Natural killer cell (primary cell): Measurements from ENCODE around the gene TMEM30A. TPM values are rescaled to one million over a fixed set of nuclear protein-coding genes. Genes with fewer than 3 reads are reported as not detected.

ENCODE experiments used
- ATAC-seq, 3 donors: fragments of 150-1000 bp in 2 of 3; fragments of 200-7000 bp in 1 of 3; cut with Tn5 transposase; 1 replicate in 1 of 3; 2 replicates in 2 of 3; pipeline ENCODE4 v1.10.0; 2021; ENCODE audit warnings: mild to moderate bottlenecking in 2 of 3, moderate library complexity in 2 of 3
- DNase-seq, 2 donors: peaks; one replicate each; pipeline versions ENCODE4 v3.0.0 to v3.0.0-alpha.2; 2013 to 2021; ENCODE audit warnings: mixed read lengths in 1 of 2
- H3K27ac ChIP-seq: one replicate; pipeline ENCODE4 v1.5.1; 2013; ENCODE audit warnings: mild to moderate bottlenecking, low read length
- H3K27me3 ChIP-seq: one replicate; pipeline ENCODE4 v1.6.1; 2013; ENCODE audit warnings: low read length; ENCODE audit not compliant: control insufficient read depth, insufficient read depth
- H3K36me3 ChIP-seq: one replicate; pipeline ENCODE4 v1.6.1; 2013; ENCODE audit warnings: low read length; ENCODE audit not compliant: control insufficient read depth, insufficient read depth
- H3K4me1 ChIP-seq: one replicate; pipeline ENCODE4 v1.6.1; 2013; ENCODE audit warnings: low read length; ENCODE audit not compliant: control insufficient read depth, insufficient read depth
- H3K4me3 ChIP-seq: one replicate; pipeline ENCODE4 v1.5.1; 2013; ENCODE audit warnings: low read length
- H3K9me3 ChIP-seq: one replicate; pipeline ENCODE4 v1.6.1; 2013; ENCODE audit warnings: low read length; ENCODE audit not compliant: control insufficient read depth, insufficient read depth
- H3K27ac Mint-ChIP-seq, 2 donors: one replicate each; pipeline ENCODE4 v1.8.0; 2022; ENCODE audit warnings: mild to moderate bottlenecking in 2 of 2, mixed read lengths in 2 of 2, moderate library complexity in 1 of 2
- H3K27me3 Mint-ChIP-seq, 2 donors: one replicate each; pipeline ENCODE4 v1.8.0; 2022; ENCODE audit warnings: low read depth in 2 of 2, mixed read lengths in 2 of 2
- H3K36me3 Mint-ChIP-seq: one replicate; pipeline ENCODE4 v1.8.0; 2022; ENCODE audit warnings: mixed read lengths
- H3K4me1 Mint-ChIP-seq, 2 donors: one replicate each; pipeline ENCODE4 v1.8.0; 2022; ENCODE audit warnings: mixed read lengths in 2 of 2
- H3K4me3 Mint-ChIP-seq: one replicate; pipeline ENCODE4 v1.8.0; 2022; ENCODE audit warnings: mild to moderate bottlenecking, moderate library complexity, mixed read lengths
- H3K9me3 Mint-ChIP-seq, 2 donors: one replicate each; pipeline ENCODE4 v1.8.0; 2022; ENCODE audit warnings: mixed read lengths in 2 of 2
- WGBS: methylation state at CpG from one replicate; pipeline ENCODE4 v1.1.7; 2013; ENCODE audit warnings: missing lambda C conversion rate; ENCODE audit not compliant: insufficient coverage; 5-methylcytosine and 5-hydroxymethylcytosine counted together
- intact Hi-C: fragments of 100-400 bp; cut with micrococcal nuclease; formaldehyde crosslinking; loops from one replicate; pipeline ENCODE4 v1.14.2; 2022
- total RNA-seq, 4 donors: library from RNA; stranded (reverse); fragments of 120-200 nt in 1 of 4; gene quantifications; one replicate each; pipeline versions ENCODE4 v1.2.3 to v1.2.4, GENCODE V29; 2013 to 2022
- TF ChIP-seq, protein P1 (sequence below): fragments of 200-600 bp; IDR thresholded peaks from one replicate; pipeline ENCODE4 v1.8.0; 2022; ENCODE audit warnings: antibody characterized with exemption

Gene TMEM30A
- total RNA-seq, 3 donors from 2014 or later (not counting 1 experiment from before 2014, with no cell fraction given) = 43.8 to 72.0 (median 60.7) TPM

DNA sequence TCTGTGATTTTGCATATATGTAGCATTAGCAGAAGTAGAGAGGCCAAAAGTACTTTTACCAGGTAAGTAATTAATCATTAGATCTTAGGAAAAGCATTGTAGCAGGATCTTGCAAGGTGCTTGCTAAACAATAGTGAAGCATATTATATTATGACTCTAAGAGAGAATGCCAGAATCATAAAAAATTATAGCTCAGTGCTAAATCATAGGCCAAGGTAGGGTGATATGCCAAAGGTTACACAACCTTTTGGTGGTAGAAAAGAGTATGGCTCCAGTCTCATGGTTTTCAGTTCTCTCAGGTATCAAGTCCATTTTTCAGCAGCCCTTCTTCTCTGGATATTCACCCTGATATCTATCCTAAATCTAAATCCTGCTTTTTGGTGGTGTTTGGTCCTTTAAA is 16.9 kb upstream of the TMEM30A start:
- Histone ChIP-seq H3K27ac (no peak overlapping the region), H3K36me3 (no peaks in the 10 kb centered on the region), H3K27me3 (no peaks in the 10 kb centered on the region), H3K9me3 (no peaks in the 10 kb centered on the region), H3K4me1 (no peaks in the 10 kb centered on the region), H3K4me3 (no peak overlapping the region)
- TF ChIP-seq, protein P1, sequence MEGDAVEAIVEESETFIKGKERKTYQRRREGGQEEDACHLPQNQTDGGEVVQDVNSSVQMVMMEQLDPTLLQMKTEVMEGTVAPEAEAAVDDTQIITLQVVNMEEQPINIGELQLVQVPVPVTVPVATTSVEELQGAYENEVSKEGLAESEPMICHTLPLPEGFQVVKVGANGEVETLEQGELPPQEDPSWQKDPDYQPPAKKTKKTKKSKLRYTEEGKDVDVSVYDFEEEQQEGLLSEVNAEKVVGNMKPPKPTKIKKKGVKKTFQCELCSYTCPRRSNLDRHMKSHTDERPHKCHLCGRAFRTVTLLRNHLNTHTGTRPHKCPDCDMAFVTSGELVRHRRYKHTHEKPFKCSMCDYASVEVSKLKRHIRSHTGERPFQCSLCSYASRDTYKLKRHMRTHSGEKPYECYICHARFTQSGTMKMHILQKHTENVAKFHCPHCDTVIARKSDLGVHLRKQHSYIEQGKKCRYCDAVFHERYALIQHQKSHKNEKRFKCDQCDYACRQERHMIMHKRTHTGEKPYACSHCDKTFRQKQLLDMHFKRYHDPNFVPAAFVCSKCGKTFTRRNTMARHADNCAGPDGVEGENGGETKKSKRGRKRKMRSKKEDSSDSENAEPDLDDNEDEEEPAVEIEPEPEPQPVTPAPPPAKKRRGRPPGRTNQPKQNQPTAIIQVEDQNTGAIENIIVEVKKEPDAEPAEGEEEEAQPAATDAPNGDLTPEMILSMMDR = no peak
- ATAC-seq (no peak), DNase-seq (no peak)
- Mint-ChIP-seq H3K9me3 (no peaks in the 10 kb centered on the region), H3K4me1 (no peaks in the 10 kb centered on the region), H3K4me3 (no peak overlapping the region), H3K27me3 (peaks cover 8 to 12% of the 10 kb centered on the region in 2 donors), H3K27ac (no peak overlapping the region), H3K36me3 (no peaks in the 10 kb centered on the region)
- intact Hi-C loops = no loop called here

DNA sequence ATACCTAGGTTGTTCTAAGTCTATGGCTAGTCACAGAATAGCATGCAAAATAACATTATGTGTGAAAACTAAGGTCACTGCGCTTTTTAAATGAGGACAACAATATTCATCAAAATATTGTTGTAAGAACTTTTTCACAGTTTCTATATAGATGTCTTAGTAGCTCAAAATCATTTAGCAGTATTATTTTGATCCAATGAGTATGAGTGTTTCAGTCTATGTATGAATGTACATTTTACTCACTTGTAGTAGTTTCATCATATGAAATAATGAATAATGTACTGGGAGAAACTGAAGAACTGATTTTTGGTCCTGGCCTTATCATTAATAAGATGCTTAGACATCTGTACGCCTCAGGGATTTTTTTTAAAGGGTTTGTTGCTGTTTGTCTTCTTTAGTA is 16.5 kb upstream of the TMEM30A start:
- Mint-ChIP-seq H3K36me3 (no peaks in the 10 kb centered on the region), H3K4me3 (no peak overlapping the region), H3K27ac (no peak overlapping the region), H3K4me1 (no peaks in the 10 kb centered on the region), H3K9me3 (no peaks in the 10 kb centered on the region), H3K27me3 (peaks cover 8 to 11% of the 10 kb centered on the region in 2 donors)
- no peaks in the 10 kb centered on the region for H3K27me3 ChIP-seq
- no peaks in the 10 kb centered on the region for H3K36me3 ChIP-seq
- no CpG with 5 or more reads among the region's 2 CpGs for WGBS
- H3K27ac ChIP-seq = no peak overlapping the region
- intact Hi-C loops = no loop called here
- no peak overlapping the region for H3K4me3 ChIP-seq
- TF ChIP-seq, protein P1 = no peak
- H3K9me3 ChIP-seq = no peaks in the 10 kb centered on the region
- no peak for ATAC-seq
- H3K4me1 ChIP-seq = no peaks in the 10 kb centered on the region
- DNase-seq = no peak

DNA sequence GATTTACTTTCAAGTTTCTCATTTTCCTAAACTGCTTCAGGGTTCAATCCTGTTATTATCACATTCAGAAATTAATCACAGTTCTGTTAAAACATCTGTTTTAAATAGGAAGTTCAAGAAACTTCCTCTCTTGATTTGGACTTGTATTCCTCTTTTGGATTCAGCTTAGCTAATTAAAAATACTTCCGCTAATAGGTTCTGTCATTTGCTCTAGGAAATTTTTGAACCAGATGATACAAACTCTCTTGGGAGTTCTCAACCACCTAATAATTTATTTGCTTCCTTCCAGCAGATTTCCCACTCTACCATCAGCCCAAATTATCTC is 15.9 kb upstream of the TMEM30A start:
- peaks cover 8 to 11% of the 10 kb centered on the region in 2 donors for H3K27me3 Mint-ChIP-seq
- intact Hi-C loops = no loop called here
- H3K4me1 Mint-ChIP-seq = no peaks in the 10 kb centered on the region
- no peaks in the 10 kb centered on the region for H3K9me3 Mint-ChIP-seq
- no peak overlapping the region for H3K4me3 Mint-ChIP-seq
- H3K4me1 ChIP-seq = no peaks in the 10 kb centered on the region
- no peaks in the 10 kb centered on the region for H3K36me3 Mint-ChIP-seq
- no peak for ATAC-seq
- H3K27ac ChIP-seq = no peak overlapping the region
- 33% methylated on average over 1 of the region's 1 CpG for WGBS
- no peaks in the 10 kb centered on the region for H3K36me3 ChIP-seq
- H3K9me3 ChIP-seq = no peaks in the 10 kb centered on the region
- H3K27ac Mint-ChIP-seq = no peak overlapping the region
- no peaks in the 10 kb centered on the region for H3K27me3 ChIP-seq
- TF ChIP-seq, protein P1 = no peak
- DNase-seq = no peak
- no peak overlapping the region for H3K4me3 ChIP-seq

DNA sequence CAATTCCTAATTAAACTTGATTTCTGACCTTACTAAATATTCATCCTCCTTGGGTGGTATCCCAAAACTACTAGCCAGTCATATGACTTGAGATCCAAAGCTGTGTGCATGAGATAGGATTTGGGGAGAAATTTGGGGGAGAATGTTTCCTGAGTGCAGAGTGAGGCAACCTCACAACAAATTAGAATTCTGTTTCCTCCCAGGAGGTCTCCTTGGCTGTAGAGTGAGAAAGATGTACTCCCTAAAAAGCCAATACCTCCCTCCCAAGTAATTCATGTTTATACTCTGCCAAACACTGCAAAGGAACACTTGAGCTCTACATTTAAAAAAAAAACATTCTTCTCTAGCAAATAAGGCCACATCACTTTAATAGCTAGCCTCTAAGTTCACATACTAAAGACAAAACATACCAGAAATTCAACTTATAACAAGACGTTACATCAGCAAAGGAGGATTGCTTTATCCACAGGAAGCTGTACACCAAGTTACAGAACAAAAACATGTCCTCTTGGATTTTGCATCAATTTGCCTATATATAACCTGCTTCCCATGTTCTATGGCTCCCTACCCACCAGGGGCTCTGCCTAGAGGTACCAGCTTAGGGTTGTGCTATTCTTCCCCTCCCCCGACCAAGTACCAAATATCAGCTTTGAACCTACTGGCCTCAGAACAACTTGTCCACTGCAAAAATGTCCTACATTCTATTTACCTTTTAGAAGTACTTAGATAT is 15.4 kb upstream of the TMEM30A start:
- TF ChIP-seq, protein P1 = no peak
- no peak overlapping the region for H3K4me3 ChIP-seq
- ATAC-seq (no peak), DNase-seq (no peak)
- no peaks in the 10 kb centered on the region for H3K4me1 ChIP-seq
- intact Hi-C loops = loop anchor here (10.0 kb wide), 1 partner anchor 225 kb away; no protein-coding TSS in a partner anchor
- 80% methylated on average over 2 of the region's 2 CpGs for WGBS
- no peaks in the 10 kb centered on the region for H3K27me3 ChIP-seq
- no peaks in the 10 kb centered on the region for H3K4me1 Mint-ChIP-seq
- no peak overlapping the region for H3K27ac Mint-ChIP-seq
- no peak overlapping the region for H3K4me3 Mint-ChIP-seq
- H3K27ac ChIP-seq = no peak overlapping the region
- no peaks in the 10 kb centered on the region for H3K9me3 Mint-ChIP-seq
- no peaks in the 10 kb centered on the region for H3K36me3 Mint-ChIP-seq
- H3K27me3 Mint-ChIP-seq = peaks cover 7 to 8% of the 10 kb centered on the region in 2 donors
- H3K36me3 ChIP-seq = no peaks in the 10 kb centered on the region
- H3K9me3 ChIP-seq = no peaks in the 10 kb centered on the region
